Tibial nerve (tissue), 4 donors: ENCODE data around the gene FOXK1. TPM values are rescaled to one million over a fixed set of nuclear protein-coding genes. Genes with fewer than 3 reads are reported as not detected.

Source experiments
- DNase-seq, 2 donors: peaks; one replicate each; pipeline ENCODE4 v3.0.0-alpha.2; 2019; ENCODE audit warnings: low spot score in 2 of 2
- H3K27ac ChIP-seq, 4 donors: fragments of 200-600 bp; sonication (generic) in 3 of 4; one replicate each; pipeline ENCODE4 v1.5.1; 2017 to 2019; ENCODE audit warnings: mild to moderate bottlenecking in 1 of 4
- H3K27me3 ChIP-seq, 2 donors: fragments of 200-600 bp; sonication (generic) in 1 of 2; one replicate each; pipeline versions ENCODE4 v1.5.1 to v1.6.0; 2017 to 2019
- H3K36me3 ChIP-seq, 3 donors: fragments of 200-600 bp; sonication (generic); one replicate each; pipeline ENCODE4 v1.5.1; 2018 to 2019
- H3K4me1 ChIP-seq, 4 donors: fragments of 200-600 bp; sonication (generic) in 3 of 4; one replicate each; pipeline ENCODE4 v1.5.1; 2017 to 2019
- H3K4me3 ChIP-seq, 4 donors: fragments of 200-600 bp; sonication (generic) in 3 of 4; one replicate each; pipeline ENCODE4 v1.5.1; 2017 to 2019; ENCODE audit warnings: mild to moderate bottlenecking in 1 of 4, moderate library complexity in 1 of 4
- H3K9me3 ChIP-seq, 4 donors: fragments of 200-600 bp; sonication (generic) in 3 of 4; one replicate each; pipeline ENCODE4 v1.5.1; 2017 to 2019
- EP300 ChIP-seq, 2 donors: sonication (generic); formaldehyde crosslinking; IDR thresholded peaks; one replicate each; pipeline ENCODE4 v1.6.1; 2017; ENCODE audit warnings: antibody characterized with exemption in 2 of 2, mild to moderate bottlenecking in 1 of 2
- POLR2A ChIP-seq, 2 donors: fragments of 450-650 bp; IDR thresholded peaks; one replicate each; pipeline ENCODE4 v1.6.1; 2017; ENCODE audit warnings: antibody characterized with exemption in 2 of 2, mild to moderate bottlenecking in 2 of 2, moderate library complexity in 2 of 2
- WGBS, 2 donors: methylation state at CpG; one replicate each; pipeline ENCODE4 v1.1.5; 2018; 5-methylcytosine and 5-hydroxymethylcytosine counted together
- total RNA-seq, 4 donors: library from RNA; depleted of rRNA; stranded (reverse); fragments of >200 nt; gene quantifications; one replicate each; pipeline ENCODE4 v1.1.0, GENCODE V29; 2016
- TF ChIP-seq, protein P1 (sequence below), 5 experiments: fragments of 200-600 bp in 3 of 5; fragments of 450-650 bp in 2 of 5; sonication (generic) in 3 of 5; IDR thresholded peaks; one replicate each; pipeline ENCODE4 v1.5.1; 2016 to 2019; ENCODE audit warnings: antibody characterized with exemption in 5 of 5, mild to moderate bottlenecking in 3 of 5, moderate library complexity in 2 of 5

The FOXK1 gene
- total RNA-seq, 4 donors from 2014 or later, result 24.5 to 47.3 (median 26.4) TPM

GRCh38 chr7:4722960-4723630 lies 41.0 kb downstream of the FOXK1 start:
- H3K4me1 ChIP-seq, result peaks cover 0 to 59% (median 16%) of the 10 kb centered on the region in 4 donors
- H3K27ac ChIP-seq, result no peak overlapping the region
- no peak overlapping the region for H3K4me3 ChIP-seq
- no peaks in the 10 kb centered on the region for H3K9me3 ChIP-seq
- peaks cover 0 to 25% (median 0%) of the 10 kb centered on the region in 3 donors for H3K36me3 ChIP-seq
- DNase-seq, result no peak
- no peaks in the 10 kb centered on the region for H3K27me3 ChIP-seq
- WGBS, 2 donors, result 77 to 79% methylated on average over 30 of the region's 30 CpGs
- TF ChIP-seq EP300 (IDR thresholded peaks at IDR 0.05), result no peak
- TF ChIP-seq, protein P1, sequence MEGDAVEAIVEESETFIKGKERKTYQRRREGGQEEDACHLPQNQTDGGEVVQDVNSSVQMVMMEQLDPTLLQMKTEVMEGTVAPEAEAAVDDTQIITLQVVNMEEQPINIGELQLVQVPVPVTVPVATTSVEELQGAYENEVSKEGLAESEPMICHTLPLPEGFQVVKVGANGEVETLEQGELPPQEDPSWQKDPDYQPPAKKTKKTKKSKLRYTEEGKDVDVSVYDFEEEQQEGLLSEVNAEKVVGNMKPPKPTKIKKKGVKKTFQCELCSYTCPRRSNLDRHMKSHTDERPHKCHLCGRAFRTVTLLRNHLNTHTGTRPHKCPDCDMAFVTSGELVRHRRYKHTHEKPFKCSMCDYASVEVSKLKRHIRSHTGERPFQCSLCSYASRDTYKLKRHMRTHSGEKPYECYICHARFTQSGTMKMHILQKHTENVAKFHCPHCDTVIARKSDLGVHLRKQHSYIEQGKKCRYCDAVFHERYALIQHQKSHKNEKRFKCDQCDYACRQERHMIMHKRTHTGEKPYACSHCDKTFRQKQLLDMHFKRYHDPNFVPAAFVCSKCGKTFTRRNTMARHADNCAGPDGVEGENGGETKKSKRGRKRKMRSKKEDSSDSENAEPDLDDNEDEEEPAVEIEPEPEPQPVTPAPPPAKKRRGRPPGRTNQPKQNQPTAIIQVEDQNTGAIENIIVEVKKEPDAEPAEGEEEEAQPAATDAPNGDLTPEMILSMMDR (IDR thresholded peaks at IDR 0.05), result no peak
- no peak for TF ChIP-seq POLR2A (IDR thresholded peaks at IDR 0.05)

GRCh38 chr7:4724648-4725013 lies 42.5 kb downstream of the FOXK1 start:
- Histone ChIP-seq H3K27me3 (no peaks in the 10 kb centered on the region), H3K4me3 (peak overlapping the region; percentile 48 to 67 (median 56)), H3K27ac (peak overlapping the region; percentile 84 to 96 (median 90)), H3K4me1 (peaks cover 0 to 65% (median 16%) of the 10 kb centered on the region in 4 donors), H3K36me3 (peaks cover 0 to 30% (median 0%) of the 10 kb centered on the region in 3 donors), H3K9me3 (no peaks in the 10 kb centered on the region)
- no peak for TF ChIP-seq EP300 (IDR thresholded peaks at IDR 0.05)
- TF ChIP-seq POLR2A (IDR thresholded peaks at IDR 0.05), result no peak
- TF ChIP-seq, protein P1 (IDR thresholded peaks at IDR 0.05), result no peak
- DNase-seq, result no peak
- WGBS, 2 donors, result 14 to 20% methylated on average over 6 of the region's 6 CpGs

- peak; percentile 56 to 59 for DNase-seq
- H3K27me3 ChIP-seq, result no peaks in the 10 kb centered on the region
- 0 to 9% methylated on average over 31 to 48 of the region's 48 CpGs for WGBS, 2 donors
- TF ChIP-seq POLR2A (IDR thresholded peaks at IDR 0.05) (peak; percentile 32 to 40), EP300 (IDR thresholded peaks at IDR 0.05) (peak in 1 of 2 donors; percentile 87)
- TF ChIP-seq, protein P1 (IDR thresholded peaks at IDR 0.05), result peak in 1 of 5 experiments; percentile 9
- H3K4me1 ChIP-seq, result peaks cover 0 to 65% (median 16%) of the 10 kb centered on the region in 4 donors
- peak overlapping the region; percentile 48 to 67 (median 56) for H3K4me3 ChIP-seq
- H3K27ac ChIP-seq, result peak overlapping the region; percentile 84 to 96 (median 90)
- H3K9me3 ChIP-seq, result no peaks in the 10 kb centered on the region
- H3K36me3 ChIP-seq, result peaks cover 0 to 32% (median 0%) of the 10 kb centered on the region in 3 donors
Observed at GRCh38 chr7:4725014-4725849, 43.1 kb downstream of the FOXK1 start.

DNA sequence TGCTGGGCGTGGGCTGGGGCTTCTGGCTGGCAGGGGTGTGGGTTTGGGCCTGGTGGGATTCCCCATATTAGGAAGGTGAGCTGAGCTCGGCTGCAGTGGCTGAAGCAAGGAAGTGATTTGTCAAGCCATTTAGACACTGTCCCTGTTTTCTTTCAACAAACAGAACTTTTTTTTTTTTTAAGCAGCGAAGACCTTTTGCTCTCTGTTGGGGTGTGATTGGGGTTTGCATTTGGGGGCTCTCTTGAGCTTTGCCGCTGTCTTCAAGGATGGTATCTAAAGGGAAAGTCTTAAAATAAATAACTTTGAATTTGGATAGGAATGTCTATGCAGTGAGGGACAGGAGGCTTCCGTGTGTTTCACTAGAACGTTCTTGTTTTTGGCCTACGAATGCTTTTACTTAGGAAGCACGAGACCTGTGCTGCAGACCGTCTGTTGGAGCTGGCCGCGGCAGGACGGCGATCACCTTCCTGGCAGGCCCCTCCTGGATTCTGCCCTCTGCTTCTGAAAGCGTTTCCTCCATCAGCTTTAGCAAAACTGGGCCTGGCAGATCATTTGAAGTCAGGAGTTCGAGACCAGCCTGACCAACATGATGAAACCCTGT lies 43.9 kb downstream of the FOXK1 start:
- H3K36me3 ChIP-seq, result peaks cover 0 to 31% (median 0%) of the 10 kb centered on the region in 3 donors
- peak overlapping the region; percentile 84 to 96 (median 90) for H3K27ac ChIP-seq
- no peaks in the 10 kb centered on the region for H3K9me3 ChIP-seq
- no peaks in the 10 kb centered on the region for H3K27me3 ChIP-seq
- H3K4me1 ChIP-seq, result peaks cover 0 to 63% (median 16%) of the 10 kb centered on the region in 4 donors
- TF ChIP-seq, protein P1 (IDR thresholded peaks at IDR 0.05), result no peak
- TF ChIP-seq EP300 (IDR thresholded peaks at IDR 0.05) (no peak), POLR2A (IDR thresholded peaks at IDR 0.05) (no peak)
- no peak for DNase-seq
- WGBS, 2 donors, result 45 to 61% methylated on average over 14 to 15 of the region's 15 CpGs
- H3K4me3 ChIP-seq, result peak overlapping the region; percentile 48 to 67 (median 56)
